GM18498 (cell line): ENCODE results near the gene STEAP3.

Experiments
- ATAC-seq: cut with Tn5 transposase; IDR thresholded peaks from one replicate; pipeline ENCODE4 v1.9.1; 2021; ENCODE audit warnings: mild to moderate bottlenecking, moderate library complexity; ENCODE audit not compliant: unreplicated experiment

Gene STEAP3

GRCh38 chr2:119197529-119198239 is 25.9 kb upstream of the STEAP3 start:
- ATAC-seq: no peak

GRCh38 chr2:119198240-119198840 is 25.3 kb upstream of the STEAP3 start:
- ATAC-seq: no peak

GRCh38 chr2:119201815-119202214 is 21.8 kb upstream of the STEAP3 start:
- ATAC-seq: no peak

- ATAC-seq: no peak
Measured at GRCh38 chr2:119202610-119203310, 20.9 kb upstream of the STEAP3 start.

GRCh38 chr2:119204525-119204924 is 19.1 kb upstream of the STEAP3 start:
- no peak for ATAC-seq

- ATAC-seq: no peak
Measured at GRCh38 chr2:119205001-119205706, 18.5 kb upstream of the STEAP3 start.

- ATAC-seq: no peak
Measured at GRCh38 chr2:119206201-119206600, 17.4 kb upstream of the STEAP3 start.

- no peak for ATAC-seq
Measured at GRCh38 chr2:119207447-119207846, 16.2 kb upstream of the STEAP3 start.

GRCh38 chr2:119208791-119209203 is 14.8 kb upstream of the STEAP3 start:
- ATAC-seq: no peak

GRCh38 chr2:119212139-119212800 is 11.4 kb upstream of the STEAP3 start:
- no peak for ATAC-seq

- no peak for ATAC-seq
Measured at GRCh38 chr2:119214453-119215037, 9.1 kb upstream of the STEAP3 start.

GRCh38 chr2:119216994-119217393 is 6.6 kb upstream of the STEAP3 start:
- ATAC-seq: no peak

- ATAC-seq: peak; percentile 38
Measured at GRCh38 chr2:119218478-119219064, 5.1 kb upstream of the STEAP3 start.

- no peak for ATAC-seq
Measured at GRCh38 chr2:119219873-119220272, 3.8 kb upstream of the STEAP3 start.

GRCh38 chr2:119220720-119221301 is 2.8 kb upstream of the STEAP3 start:
- ATAC-seq: no peak

- ATAC-seq: no peak
Measured at GRCh38 chr2:119221609-119222008, 2.0 kb upstream of the STEAP3 start.

GRCh38 chr2:119222213-119222612 is 1.4 kb upstream of the STEAP3 start:
- no peak for ATAC-seq

- ATAC-seq: no peak
Measured at GRCh38 chr2:119222863-119223520, 642 bp upstream of the STEAP3 start.

GRCh38 chr2:119224391-119225104 is 914 bp downstream of the STEAP3 start:
- ATAC-seq: no peak
